PFSK-1 (cell line): Measurements from ENCODE around the gene GMNC.

Experiments used
- POLR2AphosphoS5 ChIP-seq: IDR thresholded peaks from 2 replicates; pipeline ENCODE4 v1.6.1; 2012; ENCODE audit warnings: low read depth, mild to moderate bottlenecking, control low read depth, low read length, moderate library complexity
- SIN3A ChIP-seq: IDR thresholded peaks from 2 replicates; pipeline ENCODE4 v1.6.1; 2012; ENCODE audit warnings: mild to moderate bottlenecking, low read length, moderate library complexity, borderline replicate concordance; ENCODE audit not compliant: insufficient read depth
- TAF1 ChIP-seq: IDR thresholded peaks from 2 replicates; pipeline ENCODE4 v1.6.1; 2012; ENCODE audit warnings: low read length, control low read depth, borderline replicate concordance; ENCODE audit not compliant: insufficient read depth
- TF ChIP-seq, protein P1 (sequence below), 2 experiments: IDR thresholded peaks; 2 replicates each; pipeline versions ENCODE4 v1.6.1 to v1.8.0; 2011 to 2012; ENCODE audit warnings: low read depth in 2 of 2, low read length in 2 of 2, control low read depth in 1 of 2, inconsistent platforms in 1 of 2, mild to moderate bottlenecking in 1 of 2, moderate library complexity in 1 of 2; ENCODE audit not compliant: insufficient read depth in 1 of 2

DNA sequence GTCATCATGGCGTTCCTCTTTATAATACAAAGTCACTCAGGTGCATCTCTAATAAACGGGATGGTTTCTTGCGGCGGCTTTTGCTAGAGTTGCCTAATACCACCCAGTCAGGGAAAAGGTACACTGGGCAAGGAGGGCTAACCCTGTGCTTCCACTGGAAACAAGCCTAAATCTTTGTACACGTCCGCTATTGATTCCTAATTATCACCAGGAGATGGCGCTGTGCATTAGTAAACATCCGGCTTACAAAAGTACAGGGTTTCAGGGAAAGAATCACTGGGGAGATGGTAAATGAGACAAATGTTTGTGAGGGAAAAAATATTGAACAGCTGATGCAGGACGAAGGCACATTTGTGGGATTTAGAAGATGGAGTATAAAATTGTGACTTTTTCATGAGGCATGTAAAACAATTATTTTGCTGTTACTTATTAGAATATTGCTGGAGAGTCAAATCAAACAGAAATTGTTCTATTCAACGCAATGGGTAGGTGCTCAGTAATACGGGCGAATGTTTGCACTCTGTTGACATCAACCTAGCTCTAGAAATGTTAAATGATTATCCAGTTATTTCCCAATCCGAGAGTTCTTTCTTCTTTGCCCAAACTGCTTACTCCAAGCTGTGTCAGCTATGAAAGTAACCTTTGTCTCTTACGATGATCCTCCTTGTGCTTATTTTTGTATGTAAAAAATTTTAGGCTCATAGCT is 50.6 kb downstream of the GMNC start:
- TF ChIP-seq SIN3A (no peak), POLR2AphosphoS5 (no peak), TAF1 (no peak)
- TF ChIP-seq, protein P1, sequence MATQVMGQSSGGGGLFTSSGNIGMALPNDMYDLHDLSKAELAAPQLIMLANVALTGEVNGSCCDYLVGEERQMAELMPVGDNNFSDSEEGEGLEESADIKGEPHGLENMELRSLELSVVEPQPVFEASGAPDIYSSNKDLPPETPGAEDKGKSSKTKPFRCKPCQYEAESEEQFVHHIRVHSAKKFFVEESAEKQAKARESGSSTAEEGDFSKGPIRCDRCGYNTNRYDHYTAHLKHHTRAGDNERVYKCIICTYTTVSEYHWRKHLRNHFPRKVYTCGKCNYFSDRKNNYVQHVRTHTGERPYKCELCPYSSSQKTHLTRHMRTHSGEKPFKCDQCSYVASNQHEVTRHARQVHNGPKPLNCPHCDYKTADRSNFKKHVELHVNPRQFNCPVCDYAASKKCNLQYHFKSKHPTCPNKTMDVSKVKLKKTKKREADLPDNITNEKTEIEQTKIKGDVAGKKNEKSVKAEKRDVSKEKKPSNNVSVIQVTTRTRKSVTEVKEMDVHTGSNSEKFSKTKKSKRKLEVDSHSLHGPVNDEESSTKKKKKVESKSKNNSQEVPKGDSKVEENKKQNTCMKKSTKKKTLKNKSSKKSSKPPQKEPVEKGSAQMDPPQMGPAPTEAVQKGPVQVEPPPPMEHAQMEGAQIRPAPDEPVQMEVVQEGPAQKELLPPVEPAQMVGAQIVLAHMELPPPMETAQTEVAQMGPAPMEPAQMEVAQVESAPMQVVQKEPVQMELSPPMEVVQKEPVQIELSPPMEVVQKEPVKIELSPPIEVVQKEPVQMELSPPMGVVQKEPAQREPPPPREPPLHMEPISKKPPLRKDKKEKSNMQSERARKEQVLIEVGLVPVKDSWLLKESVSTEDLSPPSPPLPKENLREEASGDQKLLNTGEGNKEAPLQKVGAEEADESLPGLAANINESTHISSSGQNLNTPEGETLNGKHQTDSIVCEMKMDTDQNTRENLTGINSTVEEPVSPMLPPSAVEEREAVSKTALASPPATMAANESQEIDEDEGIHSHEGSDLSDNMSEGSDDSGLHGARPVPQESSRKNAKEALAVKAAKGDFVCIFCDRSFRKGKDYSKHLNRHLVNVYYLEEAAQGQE (IDR thresholded peaks at IDR 0.05; ENCODE audit: insufficient read depth in 1 of 2, low read depth in 2 of 2, low read length in 2 of 2), result no peak
